Measurements from ENCODE around the gene LGALS3BP.
"Not testable (repeated sequence)": the region's sequence is repeated elsewhere in the genome, so short reads cannot be mapped to it uniquely, and the experiment has no call there.

LGALS3BP gene

DNA sequence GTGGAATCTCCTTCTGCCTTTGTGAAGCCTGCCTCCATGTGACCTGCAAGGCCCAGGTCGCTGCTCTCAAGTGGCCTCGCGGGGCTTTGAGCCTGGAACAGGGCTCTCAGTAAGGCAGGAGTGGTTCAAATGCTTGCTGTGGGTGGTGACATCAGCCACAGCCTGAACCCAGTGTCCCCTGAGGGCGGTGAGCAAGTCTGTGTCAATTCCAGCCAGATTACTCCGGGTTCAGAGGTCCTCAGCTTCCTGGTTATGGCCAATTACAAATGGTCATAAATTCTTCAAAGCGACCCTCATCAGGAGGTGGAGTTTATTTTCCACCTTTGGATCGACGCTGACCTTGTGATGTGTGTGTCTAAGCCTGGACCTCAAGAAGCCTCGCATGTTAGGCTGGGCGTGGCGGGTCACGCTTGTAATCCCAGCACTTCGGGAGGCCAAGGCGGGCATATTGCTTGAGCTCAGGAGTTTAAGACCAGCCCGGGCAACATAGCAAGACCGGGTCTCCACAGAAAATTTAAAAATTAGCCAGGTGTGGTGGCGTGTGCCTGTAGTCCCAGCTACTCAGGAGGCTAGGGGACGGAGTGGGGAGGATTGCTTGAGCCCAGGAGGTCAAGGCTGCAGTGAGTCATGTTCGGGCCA lies 17.3 kb downstream of the LGALS3BP start:
- DNase-seq, result no peak

DNA sequence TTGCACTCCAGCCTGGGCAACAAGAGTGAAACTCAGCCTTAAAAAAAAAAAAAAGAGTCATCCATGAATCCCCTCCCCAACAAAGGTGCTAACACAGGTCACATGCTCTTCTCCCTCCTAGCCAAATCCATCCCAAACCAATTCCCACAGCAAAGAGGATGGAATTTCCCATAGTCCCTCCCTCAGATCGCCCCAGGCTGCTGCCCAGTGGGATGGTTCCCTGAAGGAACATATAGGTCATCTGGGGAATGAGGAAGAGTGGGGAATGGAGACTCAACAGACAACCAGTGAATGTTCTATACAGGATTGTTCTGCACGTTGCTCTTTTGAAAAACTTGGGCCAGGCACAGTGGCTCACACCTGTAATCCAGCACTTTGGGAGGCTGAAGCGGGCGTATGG lies 18.2 kb downstream of the LGALS3BP start:
- DNase-seq, result no peak

DNA sequence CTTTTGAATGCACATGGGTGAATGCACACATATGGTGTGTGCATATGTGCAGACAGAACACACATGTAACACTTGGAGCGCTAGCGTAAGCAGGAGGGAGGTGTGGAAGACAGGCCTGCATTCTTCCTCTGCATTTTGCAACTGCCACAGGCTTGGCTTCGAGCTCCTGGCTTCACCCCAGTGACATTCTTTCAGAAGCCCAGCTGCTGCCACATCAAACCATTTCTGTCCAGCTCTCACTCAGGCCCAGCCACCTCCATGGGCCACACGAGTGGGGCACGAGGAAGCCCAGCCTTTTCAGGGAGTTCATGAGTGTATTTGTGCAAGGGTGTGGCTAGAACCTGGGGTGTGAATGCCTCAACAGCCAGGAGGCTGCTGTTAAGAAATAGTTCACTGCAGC lies 18.8 kb downstream of the LGALS3BP start:
- DNase-seq, result no peak

DNA sequence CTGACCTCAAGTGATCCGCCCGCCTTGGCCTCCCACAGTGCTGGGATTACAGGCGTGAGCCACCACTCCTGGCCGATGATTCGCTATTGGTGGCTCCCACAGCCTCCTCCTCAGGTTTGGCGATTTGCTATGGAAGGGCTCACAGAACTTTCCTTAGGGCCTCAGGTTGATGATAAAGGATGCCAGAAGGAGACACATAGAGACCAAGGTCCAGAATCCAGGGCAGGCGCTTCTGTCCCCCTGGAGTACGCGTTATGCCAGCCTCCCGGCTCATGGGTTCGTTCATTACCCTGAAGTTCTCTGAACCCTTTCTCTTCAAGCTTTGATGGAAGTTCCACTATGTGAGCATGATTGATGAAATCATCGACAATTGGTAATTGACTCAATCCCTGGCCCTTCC lies 19.9 kb downstream of the LGALS3BP start:
- no peak for DNase-seq

DNA sequence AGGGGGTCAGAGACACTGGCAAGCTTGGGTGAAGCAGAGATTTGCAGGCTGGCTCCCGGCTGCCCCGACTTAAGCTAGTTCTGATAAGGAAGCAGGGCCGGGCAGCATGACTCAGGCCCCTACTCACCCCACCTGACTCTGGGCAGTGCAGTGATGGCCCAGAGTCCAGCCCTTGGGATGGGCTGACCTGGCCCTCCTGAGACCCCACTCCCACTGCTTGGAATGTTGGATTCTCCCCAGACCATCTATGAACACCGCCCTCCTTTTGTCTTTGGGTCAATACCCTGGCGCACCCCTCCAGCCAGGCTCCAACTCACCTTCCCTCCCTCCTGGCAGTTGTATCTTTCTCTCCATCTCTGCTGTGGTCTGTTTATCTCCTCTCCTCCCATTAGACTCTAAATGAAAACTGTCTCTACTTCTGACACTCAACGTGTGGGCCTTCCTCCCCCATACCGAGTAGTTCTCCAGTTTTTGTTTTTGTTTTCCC lies 21.0 kb downstream of the LGALS3BP start:
- no peak for DNase-seq

DNA sequence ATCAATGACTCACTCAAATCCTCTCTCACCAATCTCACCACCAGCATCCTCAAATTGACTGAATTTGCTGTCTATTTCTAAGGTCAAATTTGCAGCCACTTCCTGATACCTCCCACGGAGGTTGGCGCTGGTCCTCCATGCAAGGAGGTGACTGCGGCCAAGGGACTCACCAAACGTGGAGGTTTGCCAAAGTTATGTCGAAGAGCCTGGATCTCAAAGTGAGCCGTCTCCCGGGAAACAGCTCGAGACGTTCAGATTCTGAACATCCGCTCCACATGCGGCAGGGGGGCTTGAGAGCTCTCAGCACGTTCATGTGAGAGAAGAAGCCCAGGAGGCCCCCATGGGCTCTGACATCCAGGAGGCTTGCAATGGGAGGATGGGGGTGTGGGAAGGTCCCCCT lies 22.6 kb downstream of the LGALS3BP start:
- DNase-seq, result no peak

DNA sequence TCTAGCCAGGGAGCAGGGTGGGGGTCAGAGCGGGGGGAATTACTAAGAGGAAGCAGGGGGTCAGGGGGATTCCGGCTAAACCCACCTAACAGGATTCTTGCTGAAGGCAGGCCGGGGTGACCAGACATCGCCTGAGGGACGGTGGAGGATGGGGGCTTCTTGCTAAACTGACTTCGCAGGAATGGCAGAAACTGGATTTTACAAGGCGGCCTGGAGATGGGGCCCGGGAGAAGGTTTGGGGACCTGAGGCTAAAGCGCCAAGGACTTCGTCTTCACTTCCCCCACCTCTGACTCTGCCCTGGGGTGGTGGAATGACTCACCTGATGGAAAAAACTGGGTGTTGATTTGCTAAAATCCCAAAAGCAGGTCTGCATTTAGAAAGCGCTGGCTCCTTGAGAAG lies 23.5 kb downstream of the LGALS3BP start:
- DNase-seq, result no peak

DNA sequence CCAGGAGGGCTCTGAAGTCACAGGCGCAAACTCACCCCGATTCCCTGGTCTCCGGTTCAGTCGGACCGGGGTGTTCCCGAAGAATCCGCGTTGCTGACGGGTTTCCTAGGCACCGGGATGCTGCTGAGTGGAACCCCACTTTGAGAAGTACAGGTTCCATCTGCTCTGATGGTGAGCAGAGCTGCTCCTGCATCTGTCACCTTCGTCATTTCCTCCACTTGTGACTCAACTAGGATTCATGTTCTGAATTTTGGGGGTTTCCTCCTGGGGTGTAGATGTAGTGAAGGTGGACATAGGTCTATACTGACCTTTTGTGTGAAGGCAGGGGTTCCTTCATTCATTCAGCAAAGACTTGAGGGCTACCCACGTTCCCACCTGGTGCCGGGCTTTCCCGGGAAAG lies 25.0 kb downstream of the LGALS3BP start:
- DNase-seq, result no peak

DNA sequence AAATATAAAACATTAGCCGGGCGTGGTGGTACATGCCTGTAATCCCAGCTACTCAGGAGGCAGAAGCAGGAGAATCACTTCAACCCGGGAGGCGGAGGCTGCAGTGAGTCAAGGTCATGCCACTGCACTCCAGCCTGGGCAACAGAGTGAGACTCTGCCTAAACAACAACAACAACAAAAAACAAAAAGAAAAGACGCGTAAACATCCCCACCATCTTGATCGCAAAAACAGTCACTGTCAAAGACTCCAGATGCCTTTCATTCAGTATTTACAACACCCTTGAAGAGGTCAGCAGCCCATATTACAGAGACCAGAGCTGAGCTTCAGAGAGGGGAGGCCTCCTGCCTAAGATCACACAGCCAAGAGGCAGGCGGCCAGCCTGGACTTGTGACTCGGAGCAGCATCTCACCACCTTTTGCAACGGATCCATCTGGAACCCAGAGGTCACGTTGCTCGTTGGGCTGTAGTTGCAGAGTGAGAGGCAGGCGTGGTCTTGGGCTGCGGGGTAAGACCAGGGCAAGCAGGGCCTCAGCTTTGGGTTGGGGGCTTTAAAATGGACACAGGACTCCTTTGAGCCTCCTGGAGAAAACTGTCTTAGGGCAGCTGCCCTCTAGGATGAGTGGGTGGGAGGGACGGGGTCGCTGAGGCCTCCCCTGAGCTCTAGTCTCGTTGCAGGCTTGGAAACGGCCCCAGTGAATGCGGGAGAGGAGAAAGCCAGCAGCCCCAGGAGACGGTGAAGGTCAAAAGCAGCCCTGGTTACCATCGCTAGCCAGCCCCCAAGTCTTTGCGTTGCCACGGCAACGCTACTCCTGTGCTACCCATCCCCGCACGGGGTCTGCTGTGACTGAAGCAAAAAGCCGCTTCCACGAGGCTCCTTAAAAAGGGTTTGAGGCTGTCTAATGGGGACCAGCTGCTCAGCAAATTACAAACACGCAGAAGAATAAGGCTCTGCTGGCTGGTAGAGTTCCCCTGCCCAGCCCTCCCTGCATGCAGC lies 26.1 kb downstream of the LGALS3BP start:
- DNase-seq, result no peak

DNA sequence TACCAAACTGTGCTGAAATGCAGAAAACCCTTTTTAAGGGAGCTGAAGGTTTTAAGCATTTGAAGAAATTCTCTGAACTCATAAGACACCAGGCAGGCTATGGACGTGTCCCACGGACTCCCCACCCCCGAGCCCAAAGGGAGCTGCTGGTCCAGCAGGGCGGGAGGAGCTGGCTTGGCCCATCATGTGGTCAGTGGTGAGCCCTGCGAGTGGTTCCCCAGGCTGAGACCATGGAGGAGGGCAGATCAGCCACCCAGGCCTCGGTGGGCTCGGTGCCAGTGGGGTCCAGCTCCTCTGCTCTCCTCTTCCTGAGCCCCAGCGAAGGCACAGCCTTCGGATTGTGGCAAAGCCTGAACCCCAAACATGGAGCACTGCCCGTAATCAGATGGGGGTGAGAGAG lies 27.0 kb downstream of the LGALS3BP start:
- no peak for DNase-seq

DNA sequence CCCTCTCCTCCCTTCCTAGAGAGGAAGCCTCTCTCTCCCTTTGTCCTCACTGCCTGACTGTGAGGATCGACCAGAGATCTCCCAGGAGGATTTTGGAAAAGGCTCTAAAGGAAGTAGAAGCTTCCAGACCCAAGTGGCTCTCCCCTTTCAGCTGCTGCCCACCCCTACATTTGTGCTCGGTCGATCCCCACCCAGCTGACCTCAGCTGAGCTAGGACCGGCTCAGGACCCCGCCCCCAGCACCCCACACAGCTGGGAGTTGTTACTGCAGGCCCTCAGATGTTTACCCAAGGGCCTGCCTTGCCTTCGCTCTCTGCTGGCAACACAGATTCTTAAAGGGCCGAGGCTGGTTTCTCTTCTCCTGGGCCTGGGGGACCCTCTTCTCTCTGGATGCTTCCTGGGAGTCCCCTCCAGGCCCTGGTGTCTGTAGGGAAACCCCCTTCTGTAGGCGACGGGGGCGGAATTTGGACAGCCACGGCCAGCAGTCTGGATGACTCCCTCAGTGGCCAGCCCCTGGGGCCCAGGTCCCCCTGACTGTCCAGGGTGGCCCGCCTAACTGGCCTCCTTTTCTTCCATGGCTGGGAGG lies 27.7 kb downstream of the LGALS3BP start:
- no peak for DNase-seq

DNA sequence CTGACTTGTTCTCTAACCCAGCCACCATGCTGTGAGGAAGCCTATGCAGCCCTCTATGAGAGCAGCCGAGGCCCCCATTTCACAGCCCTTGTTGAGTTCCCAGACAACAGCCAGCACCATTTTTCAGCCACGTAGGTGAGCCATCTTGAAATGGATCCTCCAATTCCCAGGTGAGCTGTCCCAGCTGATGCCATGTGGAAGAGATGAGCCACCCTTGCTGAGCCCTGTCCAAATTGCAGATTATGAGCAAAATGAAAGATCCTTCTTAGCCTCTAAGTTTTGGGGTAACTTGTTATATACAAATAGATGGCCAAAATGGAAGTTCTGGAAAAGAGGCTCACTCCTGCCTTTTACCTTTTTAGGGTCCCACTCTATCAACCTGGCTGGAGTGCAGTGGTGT lies 28.9 kb downstream of the LGALS3BP start:
- DNase-seq, result no peak

DNA sequence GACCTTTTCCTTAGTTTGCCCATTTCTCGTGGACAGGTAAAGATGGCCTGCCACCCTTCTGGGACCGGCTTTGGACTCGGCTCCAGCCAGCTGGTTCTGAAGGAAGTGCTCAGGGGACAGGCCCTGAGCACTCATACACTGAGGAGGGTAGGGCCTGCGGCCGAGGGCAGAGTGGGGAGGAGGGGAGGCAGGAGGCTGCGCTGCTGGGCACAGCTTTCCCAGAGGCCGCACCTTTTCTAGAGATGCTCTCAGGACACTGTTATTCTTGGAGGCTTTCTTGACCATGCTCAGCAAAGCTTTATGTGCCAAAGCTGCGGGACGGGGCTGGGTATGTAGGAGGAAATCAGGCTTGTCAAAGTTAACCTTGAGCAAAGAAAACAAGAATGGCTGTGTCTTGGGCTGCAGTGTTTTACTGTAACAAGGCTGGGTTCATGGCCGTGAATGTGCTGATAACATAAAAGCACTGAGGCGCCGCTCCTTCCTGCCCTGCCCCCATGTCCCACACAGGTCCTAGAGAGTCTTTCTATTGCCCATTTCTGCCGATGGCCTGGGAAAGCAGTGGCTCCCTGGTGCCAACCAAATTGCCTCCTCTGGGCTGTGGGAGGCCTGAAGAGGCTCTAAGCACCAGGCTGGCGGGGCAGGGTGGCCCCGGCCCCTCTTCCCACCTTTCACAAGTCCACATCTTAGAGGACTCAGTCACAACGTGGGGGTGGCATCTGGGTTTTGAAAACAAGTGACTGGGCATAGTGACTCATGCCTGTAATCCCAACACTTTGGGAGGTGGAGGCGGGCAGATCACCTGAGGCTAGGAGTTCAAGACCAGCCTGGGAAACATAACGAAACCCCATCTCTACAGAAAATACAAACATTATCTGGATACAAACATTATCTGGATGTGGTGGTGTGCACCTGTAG lies 32.2 kb downstream of the LGALS3BP start:
- no peak for DNase-seq

DNA sequence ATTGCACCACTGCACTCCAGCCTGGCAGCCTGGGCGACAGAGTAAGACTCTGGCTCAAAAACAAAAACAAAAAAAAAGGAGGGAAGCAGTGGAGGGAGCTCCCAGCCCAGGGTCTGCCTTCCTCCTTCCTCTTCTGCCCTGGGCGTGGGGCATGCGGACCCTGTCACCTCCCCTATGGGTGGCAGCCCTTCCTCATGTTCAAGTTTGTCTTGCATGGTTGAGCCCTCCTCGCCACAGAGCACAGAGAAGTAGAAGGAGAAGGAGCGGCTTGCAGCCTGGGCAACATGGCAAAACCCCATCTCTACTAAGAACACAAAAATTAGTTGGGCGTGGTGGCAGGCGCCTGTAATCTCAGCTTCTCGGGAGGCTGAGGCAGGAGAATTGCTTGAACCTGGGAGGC lies 33.1 kb downstream of the LGALS3BP start:
- DNase-seq, result no peak

DNA sequence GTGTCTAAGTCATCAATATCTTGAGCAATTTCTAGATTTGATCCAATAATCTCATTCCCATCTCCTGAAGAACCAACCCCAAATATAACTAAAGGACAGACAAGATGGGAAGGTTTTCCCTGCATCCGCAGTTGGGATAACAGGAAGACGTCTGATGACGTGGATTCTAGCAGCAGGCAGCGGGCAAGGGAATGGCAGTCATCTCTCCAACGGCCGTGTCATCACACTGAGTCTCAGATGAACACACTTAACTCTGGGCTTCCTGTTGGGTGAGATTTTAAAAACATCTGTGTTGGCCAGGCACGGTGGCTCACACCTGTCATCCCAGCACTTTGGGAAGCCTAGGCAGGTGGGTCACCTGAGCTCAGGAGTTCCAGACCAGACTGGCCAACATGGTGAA lies 33.6 kb downstream of the LGALS3BP start:
- no peak for DNase-seq

DNA sequence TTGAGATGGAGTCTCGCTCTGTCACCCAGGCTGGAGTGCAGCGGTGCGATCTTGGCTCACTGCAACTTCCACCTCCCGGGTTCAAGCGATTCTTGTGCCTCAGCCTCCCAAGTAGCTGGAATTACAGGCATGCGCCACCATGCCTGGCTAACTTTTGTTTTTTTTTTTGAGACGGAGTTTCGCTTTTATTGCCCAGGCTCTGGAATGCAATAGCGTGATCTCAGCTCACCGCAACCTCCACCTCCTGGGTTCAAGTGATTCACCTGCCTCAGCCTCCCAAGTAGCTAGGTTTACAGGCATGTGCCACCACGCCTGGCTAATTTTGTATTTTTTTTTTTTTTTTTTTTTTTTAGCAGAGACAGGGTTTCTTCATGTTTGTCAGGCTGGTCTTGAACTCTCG lies 34.3 kb downstream of the LGALS3BP start:
- not testable (repeated sequence) for DNase-seq

DNA sequence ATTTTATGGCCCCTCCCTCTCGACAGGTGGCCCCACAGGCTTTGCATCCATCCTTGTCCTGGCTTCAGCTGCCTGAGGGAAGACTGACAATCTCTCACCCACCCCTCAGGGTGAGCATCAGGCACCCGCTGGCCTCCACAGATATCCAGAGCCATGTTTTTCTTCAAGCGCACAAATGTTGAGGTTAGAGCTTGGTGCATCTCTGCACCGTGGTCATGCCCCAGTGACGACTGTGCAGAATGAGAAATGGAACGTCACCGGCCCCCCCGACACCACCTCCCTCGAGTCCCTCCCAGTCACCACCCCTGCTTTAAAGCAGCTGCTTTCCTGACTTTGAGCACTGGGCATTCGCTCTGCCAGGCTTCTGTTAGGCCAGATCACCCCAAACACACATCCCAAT lies 34.8 kb downstream of the LGALS3BP start:
- no peak for DNase-seq

DNA sequence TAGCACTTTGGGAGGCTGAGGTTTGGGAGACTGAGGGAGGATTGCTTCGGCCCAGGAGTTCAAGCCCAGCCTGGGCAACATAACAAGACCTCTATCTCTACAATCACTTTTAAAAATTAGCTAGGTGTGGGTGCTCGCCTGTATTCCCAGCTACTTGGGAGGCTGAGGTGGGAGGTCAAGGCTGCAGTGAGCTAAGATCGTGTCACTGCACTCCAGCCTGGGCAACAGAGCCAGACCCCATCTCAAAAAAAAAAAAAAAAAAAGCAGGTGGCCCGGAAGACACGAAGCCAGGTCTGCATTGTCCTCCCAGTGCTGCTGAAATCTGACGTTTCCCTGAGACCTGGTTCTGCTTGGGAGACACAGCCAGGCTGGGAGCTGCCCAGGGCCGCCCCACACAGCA lies 35.7 kb downstream of the LGALS3BP start:
- DNase-seq, result no peak

DNA sequence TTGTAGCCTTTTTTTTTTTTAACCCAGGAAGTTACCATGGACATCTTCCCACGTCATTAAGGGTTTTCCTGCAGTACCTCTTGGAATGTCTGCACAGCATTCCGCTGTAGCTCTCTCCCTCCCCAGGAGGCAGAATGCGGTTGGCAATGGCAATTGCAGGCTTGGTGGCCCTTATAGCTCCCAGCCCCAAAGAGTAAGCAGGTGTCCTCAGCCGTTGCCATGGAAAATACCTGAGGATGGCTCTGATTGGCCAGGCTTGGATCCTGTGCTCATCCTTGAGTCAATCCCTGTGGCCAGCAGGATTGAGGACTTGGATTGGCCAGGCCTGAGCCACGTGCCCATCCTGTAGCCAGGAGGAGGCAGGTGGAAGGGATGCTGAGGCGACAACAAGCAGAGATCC lies 39.0 kb downstream of the LGALS3BP start:
- DNase-seq, result peak; percentile 27

DNA sequence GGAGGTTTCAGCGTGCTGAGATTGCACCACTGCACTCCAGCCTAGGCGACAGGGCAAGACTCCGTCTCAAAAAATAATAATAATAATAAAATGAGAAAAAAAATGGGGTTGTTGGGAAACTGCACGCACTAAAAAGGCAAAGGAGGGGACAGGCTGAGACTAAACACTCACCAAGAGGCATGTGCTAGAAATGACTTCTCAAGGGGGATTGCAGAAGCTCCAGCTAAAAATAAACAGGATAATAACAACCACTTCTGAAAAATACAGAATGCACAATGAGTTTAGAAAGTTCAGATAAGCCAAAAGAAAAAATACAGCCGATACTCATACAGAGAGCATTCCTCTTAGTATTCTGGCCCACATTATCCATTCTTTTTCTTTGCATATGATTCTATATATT lies 39.5 kb downstream of the LGALS3BP start:
- no peak for DNase-seq

DNA sequence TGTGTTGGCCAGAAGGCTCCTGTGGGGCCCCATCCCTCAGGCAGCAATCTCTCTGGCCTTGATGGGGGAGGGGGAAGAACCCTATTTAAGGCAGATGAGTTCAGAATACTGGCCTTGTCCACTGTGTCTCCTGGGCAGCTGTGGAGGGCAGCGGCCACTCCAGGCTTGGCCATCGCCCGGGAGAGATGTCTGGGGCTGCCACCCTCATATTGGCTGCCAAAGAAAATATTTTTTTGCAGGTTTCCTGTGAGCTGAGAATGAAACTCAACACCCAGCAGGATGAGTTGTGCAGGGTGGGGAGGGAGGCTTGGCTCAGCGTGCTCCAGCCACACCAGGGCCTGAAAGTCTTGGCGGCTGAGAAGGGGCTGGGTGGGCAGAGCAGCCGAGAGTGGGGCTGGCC lies 40.1 kb downstream of the LGALS3BP start:
- DNase-seq, result no peak

DNA sequence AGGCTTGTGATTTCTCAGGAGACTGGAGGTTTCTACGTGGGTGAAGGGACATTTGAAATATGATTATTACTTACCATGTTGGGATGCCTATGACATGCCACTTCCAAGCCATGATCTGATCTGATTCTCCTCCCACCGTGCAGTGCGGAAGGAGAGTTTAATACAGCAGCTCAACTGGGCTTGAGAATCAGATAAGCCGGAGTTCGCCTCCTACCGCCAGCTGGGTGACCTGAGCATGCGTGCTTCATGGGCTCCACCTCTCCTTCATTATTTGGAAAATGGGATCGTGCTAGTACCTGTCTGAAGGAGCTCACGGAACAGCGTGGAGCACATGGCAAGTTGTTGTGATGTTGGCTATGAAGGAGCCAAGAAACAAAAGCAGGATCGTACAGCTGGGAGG lies 42.2 kb downstream of the LGALS3BP start:
- no peak for DNase-seq

Data from NCI-H2029 (cell line).